Activated B cell treated with CpG ODN at 0.5 μM for 24 hours (primary cell): Measurements from ENCODE around the gene NKAIN2. TPM values are rescaled to one million over a fixed set of nuclear protein-coding genes. Genes with fewer than 3 reads are reported as not detected.

Experiments
- ATAC-seq: fragments of 200-7000 bp; cut with Tn5 transposase; one replicate; pipeline ENCODE4 v1.10.0; 2021; ENCODE audit warnings: low read depth, mild to moderate bottlenecking, moderate library complexity
- CTCF ChIA-PET: fragments of 350-600 bp; sonication (Branson Sonifier 250); formaldehyde crosslinking; loops from one replicate; lab custom pipeline; 2021; ENCODE audit warnings: antibody characterized with exemption; lab: Charles Lee
- POLR2A ChIA-PET: fragments of 350-600 bp; sonication (Branson Sonifier 250); formaldehyde crosslinking; loops from one replicate; lab custom pipeline; 2021; ENCODE audit warnings: antibody characterized with exemption; lab: Charles Lee
- DNase-seq: peaks from one replicate; pipeline ENCODE4 v3.0.0; 2022
- H3K27ac Mint-ChIP-seq: one replicate; pipeline ENCODE4 v1.8.0; 2020; ENCODE audit warnings: mixed read lengths
- H3K27me3 Mint-ChIP-seq: one replicate; pipeline ENCODE4 v1.8.0; 2021; ENCODE audit warnings: mixed read lengths
- H3K36me3 Mint-ChIP-seq: one replicate; pipeline ENCODE4 v1.8.0; 2021; ENCODE audit warnings: low read depth, mixed read lengths
- H3K4me1 Mint-ChIP-seq: one replicate; pipeline ENCODE4 v1.8.0; 2021; ENCODE audit warnings: mixed read lengths
- H3K4me3 Mint-ChIP-seq: one replicate; pipeline ENCODE4 v1.8.0; 2020; ENCODE audit warnings: mild to moderate bottlenecking, mixed read lengths
- H3K9me3 Mint-ChIP-seq: one replicate; pipeline ENCODE4 v1.8.0; 2020; ENCODE audit warnings: mixed read lengths
- CTCF ChIP-seq: fragments of 200-600 bp; IDR thresholded peaks from one replicate; pipeline ENCODE4 v1.8.0; 2022; ENCODE audit warnings: antibody characterized with exemption, mild to moderate bottlenecking
- intact Hi-C: fragments of 100-400 bp; cut with micrococcal nuclease; formaldehyde crosslinking; loops from one replicate; pipeline ENCODE4 v1.15.1; 2024
- total RNA-seq: library from RNA; stranded (reverse); gene quantifications from 2 replicates; pipeline ENCODE4 v1.2.3, GENCODE V29; 2022

NKAIN2 gene
- total RNA-seq, 1 donor from 2014 or later, result not detected

GRCh38 chr6:123769431-123769830 lies 34.2 kb upstream of the NKAIN2 start:
- no peak for TF ChIP-seq CTCF
- intact Hi-C loops, result no loop called here
- DNase-seq, result no peak
- H3K4me3 Mint-ChIP-seq, result no peak overlapping the region
- H3K27ac Mint-ChIP-seq, result no peak overlapping the region
- H3K4me1 Mint-ChIP-seq, result no peaks in the 10 kb centered on the region
- no peaks in the 10 kb centered on the region for H3K9me3 Mint-ChIP-seq
- ChIA-PET POLR2A (no interaction called here), CTCF (no interaction called here)
- H3K36me3 Mint-ChIP-seq, result no peaks in the 10 kb centered on the region
- no peak for ATAC-seq
- no peaks in the 10 kb centered on the region for H3K27me3 Mint-ChIP-seq

DNA sequence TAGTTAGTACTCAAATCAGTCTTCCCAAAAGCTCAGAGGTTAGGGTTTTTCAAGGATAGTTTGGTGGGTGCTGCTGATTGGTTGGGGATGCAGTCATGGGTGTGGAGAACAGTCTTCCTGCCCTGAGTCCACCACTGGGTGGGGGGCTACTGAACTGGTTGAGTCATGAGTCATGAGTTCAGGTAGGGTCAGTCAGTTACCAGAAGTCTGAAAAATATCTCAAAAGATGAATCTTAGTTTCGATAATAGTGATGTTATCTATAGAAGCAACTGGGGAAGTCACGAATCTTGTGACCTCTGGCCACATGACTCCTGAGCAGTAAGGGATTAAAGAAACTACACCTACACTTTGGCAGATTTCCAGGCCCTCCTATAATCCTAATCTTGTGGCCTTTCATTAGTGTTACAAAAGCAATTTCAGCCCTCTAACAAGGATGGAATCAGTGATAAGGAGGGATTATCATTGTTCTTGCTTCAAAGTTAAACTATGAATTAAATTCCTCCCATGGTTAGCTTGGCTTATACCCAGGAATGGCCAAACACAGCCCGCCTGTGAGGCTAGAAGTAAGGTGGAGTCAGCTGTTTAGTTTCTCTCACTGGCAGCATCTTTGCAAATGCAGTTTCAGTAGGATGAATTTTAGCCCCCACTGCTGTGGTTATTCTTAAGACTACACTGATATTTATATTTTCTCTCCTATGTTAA lies 33.3 kb upstream of the NKAIN2 start:
- no peak for ATAC-seq

GRCh38 chr6:123771126-123771525 lies 32.5 kb upstream of the NKAIN2 start:
- CTCF ChIA-PET, result no interaction called here
- Mint-ChIP-seq H3K36me3 (no peaks in the 10 kb centered on the region), H3K9me3 (no peaks in the 10 kb centered on the region)

More for the DNA sequence above, 33.3 kb upstream of the NKAIN2 start:
- TF ChIP-seq CTCF, result no peak
- POLR2A ChIA-PET, result no interaction called here
- Mint-ChIP-seq H3K9me3 (no peaks in the 10 kb centered on the region), H3K36me3 (no peaks in the 10 kb centered on the region), H3K4me3 (no peak overlapping the region), H3K27me3 (no peaks in the 10 kb centered on the region), H3K4me1 (no peaks in the 10 kb centered on the region), H3K27ac (no peak overlapping the region)
- CTCF ChIA-PET, result no interaction called here
- intact Hi-C loops, result no loop called here
- no peak for DNase-seq

DNA sequence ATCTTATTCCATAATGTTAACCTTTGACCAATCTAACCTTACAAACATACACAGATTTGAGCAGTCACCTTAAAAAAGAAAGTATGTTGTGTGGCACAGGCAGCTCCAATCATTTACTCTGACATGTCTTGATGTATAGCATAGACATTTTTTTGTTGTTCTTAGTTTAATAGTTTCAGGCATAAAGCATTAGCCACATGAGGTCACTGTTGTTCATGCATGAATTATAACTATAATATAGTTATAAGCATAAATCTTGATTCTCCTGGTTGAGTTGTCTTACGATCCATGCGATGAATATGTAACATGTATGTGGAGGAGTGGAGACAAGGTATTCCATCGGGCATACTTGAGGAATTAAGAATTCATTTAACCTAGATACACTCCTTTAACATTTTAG lies 26.1 kb upstream of the NKAIN2 start:
- no peaks in the 10 kb centered on the region for H3K4me1 Mint-ChIP-seq
- H3K9me3 Mint-ChIP-seq, result no peaks in the 10 kb centered on the region
- H3K36me3 Mint-ChIP-seq, result no peaks in the 10 kb centered on the region
- H3K27me3 Mint-ChIP-seq, result no peaks in the 10 kb centered on the region
- DNase-seq (no peak), ATAC-seq (no peak)
- intact Hi-C loops, result no loop called here
- no peak overlapping the region for H3K4me3 Mint-ChIP-seq
- no peak for TF ChIP-seq CTCF
- POLR2A ChIA-PET, result no interaction called here
- H3K27ac Mint-ChIP-seq, result no peak overlapping the region
- CTCF ChIA-PET, result no interaction called here

More at GRCh38 chr6:123771126-123771525, 32.5 kb upstream of the NKAIN2 start:
- DNase-seq (no peak), ATAC-seq (no peak)
- POLR2A ChIA-PET, result no interaction called here
- intact Hi-C loops, result no loop called here
- no peak overlapping the region for H3K4me3 Mint-ChIP-seq
- H3K27me3 Mint-ChIP-seq, result no peaks in the 10 kb centered on the region
- no peak overlapping the region for H3K27ac Mint-ChIP-seq
- H3K4me1 Mint-ChIP-seq, result no peaks in the 10 kb centered on the region
- no peak for TF ChIP-seq CTCF

GRCh38 chr6:123780021-123780420 lies 23.6 kb upstream of the NKAIN2 start:
- no peak overlapping the region for H3K4me3 Mint-ChIP-seq
- no peak overlapping the region for H3K27ac Mint-ChIP-seq
- DNase-seq (no peak), ATAC-seq (no peak)
- ChIA-PET POLR2A (no interaction called here), CTCF (no interaction called here)
- no peaks in the 10 kb centered on the region for H3K9me3 Mint-ChIP-seq
- H3K36me3 Mint-ChIP-seq, result no peaks in the 10 kb centered on the region
- H3K27me3 Mint-ChIP-seq, result no peaks in the 10 kb centered on the region
- H3K4me1 Mint-ChIP-seq, result no peaks in the 10 kb centered on the region
- intact Hi-C loops, result no loop called here
- TF ChIP-seq CTCF, result no peak
